ENCODE results near the gene OR7A5. TPM values are rescaled to one million over a fixed set of nuclear protein-coding genes. Genes with fewer than 3 reads are reported as not detected.

OR7A5 gene
- not detected in 2 replicates for total RNA-seq

DNA sequence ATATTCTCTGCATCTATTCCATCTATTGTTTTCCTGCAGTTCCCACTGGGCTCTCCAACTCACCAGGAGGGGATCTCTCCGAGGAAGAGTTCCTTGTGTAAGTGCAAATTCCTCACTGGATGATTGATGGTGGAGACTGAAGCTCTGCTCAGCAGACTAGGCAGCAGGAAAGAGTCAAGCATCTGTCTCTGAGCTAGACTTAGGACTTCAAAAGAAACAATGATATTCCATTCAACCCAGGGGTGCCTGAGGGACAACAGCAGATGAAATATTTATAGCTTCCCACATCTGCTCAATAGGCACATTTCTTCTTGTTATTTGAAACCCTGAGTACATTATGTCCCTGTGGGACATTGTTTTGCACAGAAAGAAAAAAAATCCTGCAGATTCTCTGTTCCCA, at the start of gene OR7A5, which contains the start of gene OR7C1:
Gene OR7A5 (minus strand): TSS at position 175 of the 400 bp plus-strand sequence. CDS start 6,944 bp downstream, outside the sequence.
Gene OR7C1 (minus strand): TSS at position 175 of the 400 bp plus-strand sequence. CDS start 35,049 bp downstream, outside the sequence.

DNA sequence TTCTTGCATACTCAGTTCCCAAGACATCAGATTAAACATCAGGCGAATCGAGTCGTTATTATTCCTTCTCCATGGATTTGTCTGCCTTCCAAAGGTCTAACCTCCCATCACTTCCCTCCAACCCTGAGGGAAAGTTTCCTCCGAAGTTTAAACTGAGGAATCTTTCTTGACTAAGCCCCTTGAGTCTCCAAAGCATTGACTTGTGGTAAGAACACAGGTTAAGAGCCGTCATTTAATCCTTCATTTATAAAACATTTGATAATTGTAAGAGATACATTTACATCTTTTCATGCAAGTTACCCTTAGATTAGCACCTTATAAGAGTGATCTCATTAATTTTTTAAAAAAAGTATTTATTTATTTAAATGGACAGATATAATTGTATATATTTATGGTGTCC, 13.8 kb upstream of the OR7A5 start, which contains the start of gene OR7A10:
Gene OR7A10 (minus strand): TSS at position 101 of the 400 bp plus-strand sequence. CDS start 7,045 bp downstream, outside the sequence.

GRCh38 chr19:14778110-14778845, 56.7 kb downstream of the OR7A5 start, which contains the start of gene ADGRE2:
TSS of gene ADGRE2 (minus strand) at chr19:14778560. CDS start at chr19:14776756, 1,804 bp downstream.

Other genes with a start within 250 kb of the OR7A5 start
- gene ADGRE3, start 160.3 kb downstream of the OR7A5 start, total RNA-seq = not detected in 2 replicates
- 18.4 and 21.4 TPM in 2 replicates for gene ZNF333, start 145.1 kb downstream of the OR7A5 start, total RNA-seq
- gene ADGRE2, start 56.6 kb downstream of the OR7A5 start, total RNA-seq = under 0.01 and 2.9 TPM in 2 replicates
- gene OR7C1, start within 50 bp of the OR7A5 start, total RNA-seq = not detected in 2 replicates
- gene OR7A10, start 13.7 kb upstream of the OR7A5 start, total RNA-seq = not detected in 2 replicates
- gene OR7A17, start 50.9 kb upstream of the OR7A5 start, total RNA-seq = not detected in 2 replicates
- gene OR7C2, start 106.3 kb upstream of the OR7A5 start, total RNA-seq = not detected in 2 replicates
- gene SLC1A6, start 144.7 kb upstream of the OR7A5 start, total RNA-seq = not detected in 2 replicates
- gene CASP14, start 214.3 kb upstream of the OR7A5 start, total RNA-seq = not detected in 2 replicates
- not detected in 2 replicates for gene OR1I1, start 247.0 kb upstream of the OR7A5 start, total RNA-seq

Measured in regular cardiac myocyte (primary cell).